HUES6 (cell line): ENCODE measurements around the gene AMACR.

Source experiments
- H3K27ac ChIP-seq: 2 replicates; pipeline ENCODE4 v1.7.0; 2013; ENCODE audit warnings: low read depth, mild to moderate bottlenecking, low read length, inconsistent platforms
- H3K27me3 ChIP-seq: 2 replicates; pipeline ENCODE4 v1.6.1; 2013; ENCODE audit warnings: low read length; ENCODE audit not compliant: control insufficient read depth, insufficient read depth
- H3K36me3 ChIP-seq: 2 replicates; pipeline ENCODE4 v1.6.1; 2013; ENCODE audit warnings: low read length; ENCODE audit not compliant: control insufficient read depth, insufficient read depth
- H3K4me1 ChIP-seq: 2 replicates; pipeline ENCODE4 v1.6.1; 2013; ENCODE audit warnings: low read length; ENCODE audit not compliant: control insufficient read depth, insufficient read depth
- H3K4me3 ChIP-seq: 2 replicates; pipeline ENCODE4 v1.5.1; 2013; ENCODE audit warnings: low read depth, low read length
- H3K9ac ChIP-seq: one replicate; pipeline ENCODE4 v1.6.1; 2013; ENCODE audit warnings: mild to moderate bottlenecking, low read length
- H3K9me3 ChIP-seq: 2 replicates; pipeline ENCODE4 v1.6.1; 2013; ENCODE audit warnings: low read depth, low read length; ENCODE audit not compliant: control insufficient read depth, insufficient read depth

The AMACR gene

DNA sequence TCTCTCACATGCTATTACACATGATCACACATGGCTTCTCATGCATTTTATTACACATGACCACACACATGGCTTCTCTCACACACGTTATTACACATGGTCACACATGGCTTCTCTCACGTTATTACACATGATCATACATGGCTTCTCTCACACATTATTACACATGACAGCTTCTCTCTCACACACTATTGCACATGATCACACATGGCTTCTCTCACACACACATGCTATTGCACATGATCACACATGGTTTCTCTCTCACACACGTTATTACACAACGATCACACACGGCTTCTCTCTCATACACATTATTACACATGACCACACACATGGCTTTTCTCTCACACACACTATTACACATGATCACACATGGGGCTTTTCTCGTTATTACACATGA, 22.4 kb downstream of the AMACR start:
- Histone ChIP-seq H3K4me3 (no peak overlapping the region), H3K9me3 (peaks cover 13% of the 10 kb centered on the region), H3K36me3 (peaks cover 21% of the 10 kb centered on the region), H3K4me1 (peaks cover 16% of the 10 kb centered on the region; the same call in 1 of the 2 replicates), H3K9ac (no peak overlapping the region), H3K27me3 (no peaks in the 10 kb centered on the region), H3K27ac (no peak overlapping the region)

- H3K27ac ChIP-seq: no peak within 1 kb of the TSS
- H3K27me3 ChIP-seq: no peaks in the 10 kb centered on the region
Observed at GRCh38 chr5:33984671-33985124, 23.2 kb downstream of the AMACR start, which contains the start of gene SLC45A2. TSS of gene SLC45A2 (minus strand) at chr5:33984693. CDS start at chr5:33984583, 110 bp downstream.

DNA sequence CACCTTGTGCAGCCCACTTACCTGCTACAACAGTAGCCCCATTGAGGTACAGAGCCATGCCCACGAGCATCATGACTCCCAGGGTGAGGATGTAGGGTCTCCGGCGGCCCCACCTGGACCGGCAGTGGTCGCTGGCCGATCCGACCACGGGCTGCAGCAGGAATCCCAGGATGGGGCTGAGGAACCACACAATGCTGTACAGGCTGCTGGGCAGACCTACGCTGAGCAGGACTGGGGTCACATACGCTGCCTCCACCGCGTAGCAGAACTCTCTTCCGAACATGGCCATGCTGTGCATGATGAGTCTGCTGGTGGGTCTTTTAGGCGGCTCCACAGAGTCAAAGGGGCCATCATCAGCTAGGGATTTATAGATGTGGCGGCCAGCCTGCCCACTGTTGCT, 23.7 kb downstream of the AMACR start:
- H3K27ac ChIP-seq: no peak overlapping the region

More at GRCh38 chr5:33984671-33985124, 23.2 kb downstream of the AMACR start, which contains the start of gene SLC45A2:
- Histone ChIP-seq H3K4me1 (peaks cover 18% of the 10 kb centered on the region), H3K4me3 (no peak within 1 kb of the TSS; the same call in 1 of the 2 replicates), H3K36me3 (peaks cover 21% of the 10 kb centered on the region), H3K9ac (no peak within 1 kb of the TSS), H3K9me3 (peaks cover 13% of the 10 kb centered on the region)

GRCh38 chr5:33981408-33982162, 26.3 kb downstream of the AMACR start:
- no peaks in the 10 kb centered on the region for H3K36me3 ChIP-seq
- H3K27me3 ChIP-seq: no peaks in the 10 kb centered on the region
- peaks cover 8% of the 10 kb centered on the region; the same call in 1 of the 2 replicates for H3K9me3 ChIP-seq
- no peak overlapping the region for H3K4me3 ChIP-seq
- no peak overlapping the region for H3K9ac ChIP-seq
- H3K4me1 ChIP-seq: peaks cover 46% of the 10 kb centered on the region
- no peak overlapping the region for H3K27ac ChIP-seq

More for the DNA sequence above, 23.7 kb downstream of the AMACR start:
- H3K4me1 ChIP-seq: peaks cover 23% of the 10 kb centered on the region
- peaks cover 13% of the 10 kb centered on the region for H3K9me3 ChIP-seq
- H3K9ac ChIP-seq: no peak overlapping the region
- peaks cover 19% of the 10 kb centered on the region for H3K36me3 ChIP-seq
- no peaks in the 10 kb centered on the region for H3K27me3 ChIP-seq
- H3K4me3 ChIP-seq: no peak overlapping the region

DNA sequence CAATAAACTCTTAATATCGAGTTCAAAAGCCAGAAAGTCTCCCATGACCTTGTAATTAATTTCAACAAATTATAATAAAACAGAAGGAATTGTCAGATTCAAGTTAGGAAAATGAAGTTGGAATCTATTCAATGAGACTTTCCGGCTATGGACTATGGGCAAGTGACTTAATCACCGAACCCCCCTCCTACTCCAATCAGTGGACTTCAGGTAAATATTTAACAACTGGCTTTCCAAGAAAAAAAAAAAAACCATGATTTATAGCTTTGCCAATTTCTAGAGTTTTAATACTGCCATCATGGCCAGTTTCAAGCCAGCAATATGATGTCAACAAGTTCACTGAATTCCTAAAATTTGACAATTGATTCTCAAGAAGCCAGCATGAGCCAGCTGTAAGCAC, 27.8 kb downstream of the AMACR start:
- H3K36me3 ChIP-seq: no peaks in the 10 kb centered on the region
- no peak overlapping the region for H3K4me3 ChIP-seq
- no peaks in the 10 kb centered on the region for H3K27me3 ChIP-seq
- no peak overlapping the region for H3K27ac ChIP-seq
- no peak overlapping the region for H3K9ac ChIP-seq
- peaks cover 55% of the 10 kb centered on the region for H3K4me1 ChIP-seq
- peaks cover 2% of the 10 kb centered on the region; the same call in 1 of the 2 replicates for H3K9me3 ChIP-seq

GRCh38 chr5:33978306-33978705, 29.5 kb downstream of the AMACR start:
- H3K9ac ChIP-seq: no peak overlapping the region
- no peaks in the 10 kb centered on the region for H3K9me3 ChIP-seq
- peak overlapping the region; percentile 69 for H3K27ac ChIP-seq
- peaks cover 48% of the 10 kb centered on the region for H3K4me1 ChIP-seq
- H3K27me3 ChIP-seq: no peaks in the 10 kb centered on the region
- H3K4me3 ChIP-seq: peak overlapping the region; percentile 16; the same call in 1 of the 2 replicates
- H3K36me3 ChIP-seq: no peaks in the 10 kb centered on the region

DNA sequence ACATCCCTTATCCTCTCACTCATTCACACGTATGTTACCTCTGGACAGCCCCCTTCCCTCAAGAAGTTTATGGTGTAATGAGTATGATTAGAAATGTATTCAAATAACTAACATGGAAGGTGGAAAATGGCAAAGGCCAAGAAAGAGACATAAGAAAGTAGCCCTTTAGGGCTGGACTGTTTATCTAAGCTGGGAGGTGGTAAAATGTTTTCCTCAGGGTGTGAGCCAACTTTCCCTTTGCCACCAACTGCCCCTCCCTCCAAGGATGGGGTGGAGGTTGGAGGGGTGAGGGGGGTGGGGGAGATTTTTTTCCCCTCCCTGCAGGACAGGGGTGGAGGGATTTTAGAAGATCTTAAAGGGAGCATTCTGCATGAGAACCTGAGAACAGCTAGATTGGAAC, 31.5 kb downstream of the AMACR start:
- Histone ChIP-seq H3K9me3 (no peaks in the 10 kb centered on the region), H3K9ac (no peak overlapping the region), H3K36me3 (no peaks in the 10 kb centered on the region), H3K27ac (no peak overlapping the region), H3K4me1 (peaks cover 43% of the 10 kb centered on the region), H3K27me3 (no peaks in the 10 kb centered on the region), H3K4me3 (no peak overlapping the region)

DNA sequence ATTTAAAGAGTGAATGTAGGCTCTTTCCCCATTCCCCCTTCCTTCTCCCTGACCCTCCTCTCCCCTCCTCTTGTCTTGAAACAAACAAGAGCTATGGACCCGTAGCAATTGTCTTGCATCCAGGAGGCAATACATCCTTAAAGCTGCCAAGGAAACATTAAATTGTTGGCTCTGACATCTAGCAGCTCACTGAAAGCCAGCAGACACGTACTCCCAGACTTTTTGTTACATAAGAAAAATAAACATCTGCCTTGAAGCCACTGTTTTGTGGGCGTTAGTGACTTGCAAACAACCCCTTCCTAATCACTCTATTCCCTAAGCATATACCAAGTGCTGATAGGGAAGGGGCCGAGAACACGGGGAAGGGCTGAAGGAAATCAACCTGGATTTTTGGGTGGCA, 32.0 kb downstream of the AMACR start:
- no peak overlapping the region for H3K4me3 ChIP-seq
- H3K9me3 ChIP-seq: no peaks in the 10 kb centered on the region
- H3K9ac ChIP-seq: no peak overlapping the region
- H3K27me3 ChIP-seq: no peaks in the 10 kb centered on the region
- no peak overlapping the region for H3K27ac ChIP-seq
- H3K36me3 ChIP-seq: no peaks in the 10 kb centered on the region
- peaks cover 43% of the 10 kb centered on the region for H3K4me1 ChIP-seq

DNA sequence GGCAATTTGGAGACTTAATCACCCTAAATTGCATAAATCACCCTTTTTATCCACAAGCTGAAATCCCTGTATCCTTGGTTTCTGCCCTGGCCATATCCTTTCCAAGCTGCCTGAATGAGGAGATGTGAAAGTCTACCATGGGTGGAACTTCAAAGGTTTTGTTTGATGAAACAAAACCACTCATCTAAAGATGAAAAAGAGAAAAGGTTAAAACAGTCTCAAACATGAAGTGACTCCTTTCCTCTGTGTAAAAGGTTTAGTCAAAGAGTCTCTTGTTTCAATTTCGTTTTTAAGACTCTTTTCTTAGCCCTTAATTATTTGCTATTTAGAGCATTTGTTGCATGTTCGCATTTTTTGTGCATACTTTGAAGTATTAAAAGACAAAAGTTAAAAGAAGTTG, 34.6 kb downstream of the AMACR start:
- Histone ChIP-seq H3K36me3 (no peaks in the 10 kb centered on the region), H3K4me1 (peaks cover 31% of the 10 kb centered on the region), H3K27me3 (no peaks in the 10 kb centered on the region), H3K9me3 (no peaks in the 10 kb centered on the region), H3K9ac (no peak overlapping the region), H3K4me3 (no peak overlapping the region), H3K27ac (no peak overlapping the region)

DNA sequence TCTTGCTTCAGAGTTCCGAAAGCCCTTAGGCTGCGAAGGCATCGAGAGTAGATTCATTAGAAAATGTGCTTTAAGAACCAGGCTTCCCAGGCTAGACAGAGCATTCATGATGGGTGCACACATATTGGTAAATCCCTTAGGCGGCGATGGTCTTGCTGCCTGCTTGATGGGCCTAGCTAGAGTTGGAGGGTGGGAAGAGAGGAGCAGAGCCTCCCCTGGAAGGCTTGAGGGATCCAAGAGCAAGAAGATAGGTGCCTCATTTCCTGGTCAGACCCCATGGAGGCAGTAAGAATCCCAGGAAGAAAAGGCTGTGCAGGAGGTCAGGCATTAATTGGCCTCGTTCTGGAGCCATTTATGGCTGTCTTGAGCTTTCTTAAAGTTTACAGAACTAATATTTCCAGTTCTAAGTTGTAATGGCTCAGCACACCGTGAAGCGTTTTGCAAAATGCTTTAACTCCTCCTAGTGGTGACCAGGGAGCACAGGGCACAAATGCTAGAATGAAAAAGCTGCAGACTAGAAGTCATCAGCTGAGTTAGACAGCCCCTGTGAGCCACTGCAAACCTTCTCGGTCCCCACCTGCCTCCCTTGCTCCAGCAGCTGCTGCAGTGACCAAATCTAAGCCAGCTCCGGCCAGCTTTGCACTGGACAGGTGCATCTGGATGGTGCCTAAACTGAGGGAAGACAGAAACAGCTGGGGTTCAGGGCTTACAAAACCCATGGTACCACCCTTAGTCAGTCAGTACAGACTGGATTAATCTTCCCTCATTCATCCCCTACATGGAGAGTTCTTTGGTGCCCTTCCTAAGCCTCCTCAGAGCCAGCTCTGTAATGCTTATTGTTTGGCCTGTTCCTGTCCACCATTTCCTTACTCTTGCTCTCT, 38.0 kb downstream of the AMACR start:
- Histone ChIP-seq H3K36me3 (no peaks in the 10 kb centered on the region), H3K27ac (no peak overlapping the region), H3K9me3 (no peaks in the 10 kb centered on the region), H3K27me3 (no peaks in the 10 kb centered on the region), H3K4me3 (no peak overlapping the region), H3K9ac (no peak overlapping the region), H3K4me1 (peaks cover 7% of the 10 kb centered on the region)
